NCI-H1092 (cell line): Measurements from ENCODE around the gene NCOA3.
"Not testable (repeated sequence)": the region's sequence is repeated elsewhere in the genome, so short reads cannot be mapped to it uniquely, and the experiment has no call there.

Experiments
- DNase-seq: peaks from one replicate; lab custom pipeline; 2025; lab: John Stamatoyannopoulos, UW

Gene NCOA3

DNA sequence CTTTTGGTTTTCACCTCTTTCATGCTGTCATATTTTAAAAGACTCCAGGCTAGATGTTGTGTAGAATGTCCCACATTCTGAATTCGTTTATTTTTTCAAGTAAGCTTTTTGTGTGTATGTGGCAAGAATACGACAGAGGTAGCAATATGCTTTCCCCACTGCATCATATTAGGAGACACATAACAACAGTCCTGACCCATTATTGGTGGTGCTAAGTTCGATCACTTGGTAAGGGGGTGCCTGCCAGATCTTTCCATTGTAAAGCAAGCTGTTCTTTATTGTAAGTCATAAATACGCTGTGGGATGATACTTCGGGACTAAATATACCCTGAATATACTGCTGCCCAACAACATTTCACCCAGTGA, 588 bp upstream of the NCOA3 start:
- no peak for DNase-seq

- no peak for DNase-seq
Measured at GRCh38 chr20:47502271-47503239, 868 bp downstream of the NCOA3 start.

GRCh38 chr20:47503685-47504084, 2.0 kb downstream of the NCOA3 start:
- no peak for DNase-seq

GRCh38 chr20:47506335-47506734, 4.6 kb downstream of the NCOA3 start:
- DNase-seq, result no peak

- no peak for DNase-seq
Measured at GRCh38 chr20:47506850-47507249, 5.2 kb downstream of the NCOA3 start.

- not testable (repeated sequence) for DNase-seq
Measured at GRCh38 chr20:47507275-47507981, 5.7 kb downstream of the NCOA3 start.

DNA sequence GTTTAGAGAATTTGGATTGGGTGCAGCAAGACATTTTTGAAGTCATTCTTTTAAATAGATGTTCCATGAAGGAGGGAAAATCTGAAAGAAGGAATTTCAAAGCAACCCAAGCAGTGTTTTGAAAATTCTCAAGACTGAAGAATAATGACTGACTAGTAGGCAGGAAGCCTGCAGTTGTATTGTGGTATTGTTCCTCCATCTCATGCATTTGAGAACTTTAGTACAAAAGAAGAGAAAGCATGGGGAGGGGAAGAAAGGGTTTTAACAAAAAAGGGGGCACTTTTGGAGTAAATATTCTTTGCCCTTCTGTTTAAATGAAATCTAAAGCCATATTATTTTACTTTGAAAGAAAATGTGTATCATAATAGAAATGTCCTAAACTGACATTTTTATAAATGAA, 6.6 kb downstream of the NCOA3 start:
- no peak for DNase-seq

GRCh38 chr20:47509104-47509661, 7.5 kb downstream of the NCOA3 start:
- DNase-seq, result no peak

GRCh38 chr20:47509685-47510084, 8.0 kb downstream of the NCOA3 start:
- DNase-seq, result no peak

- no peak for DNase-seq
Measured at GRCh38 chr20:47515843-47516242, 14.2 kb downstream of the NCOA3 start.

GRCh38 chr20:47521059-47521808, 19.5 kb downstream of the NCOA3 start:
- no peak for DNase-seq

- DNase-seq, result no peak
Measured at GRCh38 chr20:47524015-47524784, 22.5 kb downstream of the NCOA3 start.

DNA sequence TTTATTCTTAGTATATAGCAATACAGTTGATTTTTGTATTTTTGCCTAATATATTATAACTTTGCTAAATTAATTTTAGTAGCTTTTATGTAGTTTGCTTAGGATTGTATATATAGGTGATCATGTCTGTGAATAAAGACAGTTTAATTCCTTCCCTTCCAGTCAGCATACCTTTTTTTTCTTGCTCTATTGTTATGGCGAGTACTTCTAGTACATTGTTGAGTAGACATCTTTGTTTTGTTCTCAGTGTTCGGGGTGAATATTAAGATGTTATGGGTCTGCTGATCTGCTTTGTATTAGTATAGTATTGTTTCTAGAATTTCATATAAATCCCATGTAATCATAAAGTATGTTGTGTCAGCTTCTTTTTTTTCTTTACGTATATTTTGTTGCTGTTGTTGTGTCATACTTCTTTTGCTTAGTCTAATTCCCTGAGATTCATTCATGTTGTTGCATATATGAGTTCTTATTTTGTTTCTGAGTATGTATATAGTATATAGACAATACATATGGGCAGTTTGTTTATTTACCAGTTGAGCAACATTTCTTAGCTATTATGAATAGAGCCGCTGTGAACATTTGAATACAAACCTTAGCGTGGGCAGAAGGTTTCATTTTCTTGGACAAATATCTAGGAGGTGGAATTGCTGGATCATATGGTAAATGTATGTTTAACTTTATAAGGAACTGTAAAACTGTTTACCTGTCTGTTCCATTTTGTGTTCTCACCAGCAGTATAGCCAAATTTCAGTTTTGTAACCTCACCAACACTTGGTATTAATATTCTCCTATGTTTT, 25.5 kb downstream of the NCOA3 start:
- no peak for DNase-seq

DNA sequence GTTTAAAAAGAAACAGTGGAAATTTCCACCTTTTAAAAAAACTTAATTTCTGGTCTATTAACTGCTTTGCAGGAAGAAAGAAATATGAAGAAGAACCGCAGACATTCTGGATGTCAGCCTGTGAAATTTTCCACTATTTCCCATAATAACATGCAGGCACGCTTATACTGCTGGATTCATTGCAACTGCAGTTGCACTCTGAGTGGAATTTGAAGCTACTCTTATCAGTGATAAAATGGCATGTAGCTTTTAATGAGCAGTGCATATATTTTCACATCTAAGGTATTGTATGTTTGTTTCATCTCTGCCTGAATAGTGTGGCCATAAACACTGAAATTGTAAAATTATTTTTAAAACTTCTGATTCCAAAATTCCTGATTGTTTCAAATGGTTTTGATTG, 28.2 kb downstream of the NCOA3 start:
- DNase-seq, result no peak

DNA sequence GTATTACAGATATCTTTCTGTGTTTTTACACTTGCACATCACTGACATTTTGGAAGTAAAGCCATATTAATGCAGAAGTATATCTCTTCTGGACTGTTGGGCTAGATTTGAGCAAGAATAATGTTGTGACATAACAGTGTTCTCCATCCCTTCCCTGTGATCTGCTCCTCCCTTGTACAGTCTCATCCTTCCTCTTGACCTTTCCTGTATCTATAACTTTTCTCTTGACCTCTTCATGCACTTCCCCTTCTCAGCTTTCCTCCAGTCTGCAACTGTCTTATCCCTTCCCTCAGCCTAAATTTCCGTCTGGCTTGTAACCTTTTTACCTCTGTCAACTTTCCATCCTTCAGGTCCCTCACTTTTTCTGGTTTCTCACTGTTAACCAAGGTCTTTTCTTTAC, 29.8 kb downstream of the NCOA3 start:
- no peak for DNase-seq

DNA sequence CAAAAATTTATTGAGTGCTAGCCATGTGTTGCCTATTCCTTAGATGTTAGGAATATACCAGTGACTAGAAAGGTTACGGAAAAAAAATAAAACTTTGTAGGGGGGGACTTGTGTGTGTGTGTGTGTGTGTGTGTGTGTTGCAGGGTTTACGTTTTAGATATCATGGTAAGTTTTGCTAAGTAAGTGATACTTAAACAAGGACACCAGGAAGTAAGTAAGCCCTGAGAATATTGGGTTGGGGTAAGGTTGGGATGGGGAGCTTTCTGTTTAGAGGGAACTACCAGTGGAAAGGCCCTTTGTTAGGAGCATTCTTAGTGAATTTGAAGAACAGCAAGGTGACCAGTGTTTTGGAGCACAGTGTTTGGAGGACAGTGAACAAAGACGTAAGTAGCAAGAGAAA, 30.3 kb downstream of the NCOA3 start:
- DNase-seq, result no peak

DNA sequence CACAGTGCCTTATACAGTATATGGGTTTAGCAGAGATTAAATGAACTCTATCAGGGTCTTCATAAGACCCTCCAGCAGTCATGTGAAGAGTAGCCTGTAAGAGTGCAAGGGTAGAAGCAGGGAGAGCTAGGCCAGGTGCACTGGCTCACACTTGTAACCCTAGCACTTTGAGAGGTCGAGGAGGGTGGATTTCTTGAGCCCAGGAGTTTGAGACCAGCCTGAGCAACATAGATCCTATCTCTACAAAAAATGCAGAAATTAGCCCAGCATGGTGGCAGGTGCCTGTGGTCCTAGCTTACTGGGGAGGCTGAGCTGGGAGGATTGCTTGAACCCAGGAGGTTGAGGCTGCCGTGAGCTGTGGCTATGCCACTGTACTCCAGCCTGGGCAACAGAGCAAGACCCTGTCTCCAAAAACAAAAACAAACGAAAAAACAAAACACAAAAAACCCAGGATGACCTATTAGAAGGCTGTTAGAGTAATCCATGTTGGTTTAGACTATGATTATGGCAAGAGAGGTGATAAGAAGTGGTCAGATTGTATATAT, 31.9 kb downstream of the NCOA3 start:
- DNase-seq, result no peak

DNA sequence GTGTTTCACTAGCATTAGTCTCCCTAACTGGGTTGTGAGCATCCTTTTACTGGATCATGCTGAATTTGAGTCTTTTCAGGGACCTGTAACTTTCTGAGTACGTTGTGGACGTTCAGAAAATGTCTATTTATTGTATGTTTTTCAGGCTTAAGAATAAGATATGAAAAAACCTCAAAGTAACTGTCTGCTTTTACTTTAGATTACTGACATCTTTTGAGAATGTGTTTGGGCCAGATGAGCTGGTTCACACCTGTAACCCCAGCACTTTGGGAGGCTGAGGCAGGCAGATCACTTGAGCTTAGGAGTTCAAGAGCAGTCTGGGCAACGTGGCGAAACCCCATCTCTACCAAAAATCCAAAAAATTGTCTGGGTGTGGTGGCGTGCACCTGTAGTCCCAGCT, 32.7 kb downstream of the NCOA3 start:
- no peak for DNase-seq

DNA sequence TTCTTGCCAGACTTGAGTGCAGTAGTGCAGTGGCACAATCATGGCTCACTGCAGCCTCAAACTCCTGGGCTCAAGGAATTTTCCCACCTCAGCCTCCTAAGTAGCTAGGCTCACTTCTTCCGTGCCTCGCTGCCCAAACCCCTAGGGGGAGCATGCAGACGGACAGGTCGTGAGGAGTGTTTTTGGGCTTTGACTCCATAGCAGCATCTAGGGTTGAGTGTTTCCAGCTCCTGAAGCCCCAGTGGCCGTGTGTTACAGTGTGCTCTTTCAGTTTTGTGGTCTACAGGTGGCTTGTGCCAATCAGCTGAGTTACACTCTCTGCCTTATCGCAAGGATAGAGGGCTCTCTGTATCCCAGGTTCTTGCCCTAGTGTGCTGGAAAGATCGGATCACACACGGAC, 33.4 kb downstream of the NCOA3 start:
- DNase-seq, result no peak

DNA sequence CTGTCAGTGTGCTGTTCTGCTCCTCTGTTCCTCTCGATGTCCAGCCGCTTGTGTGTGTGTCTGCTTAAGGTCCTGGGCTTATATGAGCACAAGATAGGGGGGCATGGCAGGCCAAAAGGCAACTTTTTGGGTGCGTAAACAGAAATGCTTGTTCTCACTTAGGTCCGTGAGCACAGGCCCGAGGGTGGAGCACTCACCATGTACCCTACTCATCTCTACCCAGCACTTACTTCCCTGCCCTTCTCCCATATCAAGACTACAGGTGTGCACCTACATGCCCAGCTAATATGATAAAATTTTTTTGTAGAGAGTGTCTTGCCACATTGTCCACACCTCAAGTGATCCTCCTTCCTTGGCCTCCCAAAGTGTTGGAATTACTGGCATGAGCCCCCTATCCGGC, 34.3 kb downstream of the NCOA3 start:
- DNase-seq, result no peak
